Right lobe of liver (tissue), 6 donors: ENCODE results near the gene SLC15A1. TPM values are rescaled to one million over a fixed set of nuclear protein-coding genes. Genes with fewer than 3 reads are reported as not detected.

Experiments used
- ATAC-seq, 4 donors: fragments of 200-7000 bp; cut with Tn5 transposase; one replicate each; pipeline ENCODE4 v1.9.1; 2020; ENCODE audit warnings: mild to moderate bottlenecking in 4 of 4, moderate library complexity in 4 of 4
- DNase-seq, 3 donors: peaks; one replicate each; pipeline ENCODE4 v3.0.0-alpha.2; 2020
- H3K27ac ChIP-seq, 3 donors: fragments of 200-600 bp; one replicate each; pipeline ENCODE4 v1.8.0; 2022
- H3K27me3 ChIP-seq, 2 donors: fragments of 200-600 bp; one replicate each; pipeline ENCODE4 v1.8.0; 2022
- H3K36me3 ChIP-seq, 4 donors: fragments of 200-600 bp; sonication (generic) in 1 of 4; one replicate each; pipeline versions ENCODE4 v1.5.1 to v1.8.0; 2017 to 2022; ENCODE audit warnings: control low read depth in 1 of 4
- H3K4me1 ChIP-seq, 4 donors: fragments of 200-600 bp; sonication (generic) in 1 of 4; one replicate each; pipeline versions ENCODE4 v1.5.1 to v1.8.0; 2017 to 2022; ENCODE audit warnings: control low read depth in 1 of 4
- H3K4me3 ChIP-seq, 3 donors: fragments of 200-600 bp; one replicate each; pipeline ENCODE4 v1.8.0; 2022
- H3K9me3 ChIP-seq, 4 donors: fragments of 200-600 bp; sonication (generic) in 1 of 4; one replicate each; pipeline versions ENCODE4 v1.5.1 to v1.8.0; 2017 to 2022; ENCODE audit warnings: control low read depth in 1 of 4
- POLR2A ChIP-seq: fragments of 450-650 bp; IDR thresholded peaks from one replicate; pipeline ENCODE4 v1.6.1; 2017; ENCODE audit warnings: antibody characterized with exemption, mild to moderate bottlenecking
- WGBS: methylation state at CpG from one replicate; pipeline ENCODE4 v1.1.6; 2018; ENCODE audit warnings: low coverage, low lambda C conversion rate; ENCODE audit not compliant: insufficient coverage; ENCODE audit errors: missing lambda C conversion rate; 5-methylcytosine and 5-hydroxymethylcytosine counted together
- intact Hi-C, 2 donors: fragments of 100-400 bp; cut with DNase I; formaldehyde crosslinking; loops; one replicate each; pipeline versions ENCODE4 v1.11.2 to v1.14.1; 2022
- total RNA-seq, 6 experiments: library from RNA; depleted of rRNA in 2 of 6; stranded (reverse); fragments of >200 nt in 2 of 6; fragmentation: NEBNext Ultra II Directional in 3 of 6; extraction: Animal tissue kit (Norgen Biotek cat#: 25700) in 3 of 6; gene quantifications; one replicate each; pipeline versions ENCODE4 v1.1.0 to v1.2.4, GENCODE V29; 2016 to 2023
- TF ChIP-seq, protein P1 (sequence below), 4 donors: fragments of 200-600 bp in 3 of 4; fragments of 450-650 bp in 1 of 4; IDR thresholded peaks; one replicate each; pipeline versions ENCODE4 v1.5.1 to v1.8.0; 2016 to 2022; ENCODE audit warnings: antibody characterized with exemption in 4 of 4, mild to moderate bottlenecking in 2 of 4
- donor health status: DM: no; HTN: yes; CAD: no.
- donor health status: DM: no; HTN: no; CAD: no.
- donor health status: DM: no; HTN: no; CAD: no.
- donor health status: DM: no; HTN: yes; CAD: no.
- donor health status: DM: no; HTN: yes; CAD: no.

Gene SLC15A1
- total RNA-seq, 6 experiments from 2014 or later = 13.5 to 26.8 (median 17.3) TPM

DNA sequence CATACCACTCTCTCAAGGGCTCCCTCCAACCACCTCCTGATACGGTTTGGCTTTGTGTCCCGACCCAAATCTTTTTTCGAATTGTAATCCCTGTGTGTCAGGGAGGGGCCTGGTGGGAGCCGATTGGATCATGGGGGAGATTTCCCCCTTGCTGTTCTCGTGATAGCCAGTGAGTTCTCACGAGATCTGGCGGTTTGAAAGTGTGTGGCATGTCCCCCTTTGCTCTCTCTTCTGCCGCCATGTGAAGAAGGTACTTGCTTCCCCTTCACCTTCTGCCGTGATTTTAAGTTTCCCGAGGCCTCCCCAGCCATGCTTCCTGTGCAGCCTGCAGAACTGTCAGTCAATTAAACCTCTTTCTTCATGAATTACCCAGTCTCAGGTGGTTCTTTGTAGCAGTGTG lies 34.7 kb upstream of the SLC15A1 start:
- Histone ChIP-seq H3K27me3 (no peaks in the 10 kb centered on the region), H3K9me3 (no peaks in the 10 kb centered on the region), H3K27ac (no peak overlapping the region), H3K4me3 (no peak overlapping the region), H3K4me1 (peaks cover 0 to 13% (median 6%) of the 10 kb centered on the region in 4 donors), H3K36me3 (no peaks in the 10 kb centered on the region)
- intact Hi-C loops = no loop called here
- no peak for ATAC-seq
- WGBS = 92% methylated on average over 6 of the region's 10 CpGs
- no peak for TF ChIP-seq POLR2A
- TF ChIP-seq, protein P1, sequence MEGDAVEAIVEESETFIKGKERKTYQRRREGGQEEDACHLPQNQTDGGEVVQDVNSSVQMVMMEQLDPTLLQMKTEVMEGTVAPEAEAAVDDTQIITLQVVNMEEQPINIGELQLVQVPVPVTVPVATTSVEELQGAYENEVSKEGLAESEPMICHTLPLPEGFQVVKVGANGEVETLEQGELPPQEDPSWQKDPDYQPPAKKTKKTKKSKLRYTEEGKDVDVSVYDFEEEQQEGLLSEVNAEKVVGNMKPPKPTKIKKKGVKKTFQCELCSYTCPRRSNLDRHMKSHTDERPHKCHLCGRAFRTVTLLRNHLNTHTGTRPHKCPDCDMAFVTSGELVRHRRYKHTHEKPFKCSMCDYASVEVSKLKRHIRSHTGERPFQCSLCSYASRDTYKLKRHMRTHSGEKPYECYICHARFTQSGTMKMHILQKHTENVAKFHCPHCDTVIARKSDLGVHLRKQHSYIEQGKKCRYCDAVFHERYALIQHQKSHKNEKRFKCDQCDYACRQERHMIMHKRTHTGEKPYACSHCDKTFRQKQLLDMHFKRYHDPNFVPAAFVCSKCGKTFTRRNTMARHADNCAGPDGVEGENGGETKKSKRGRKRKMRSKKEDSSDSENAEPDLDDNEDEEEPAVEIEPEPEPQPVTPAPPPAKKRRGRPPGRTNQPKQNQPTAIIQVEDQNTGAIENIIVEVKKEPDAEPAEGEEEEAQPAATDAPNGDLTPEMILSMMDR (IDR thresholded peaks at IDR 0.05) = no peak
- no peak for DNase-seq

DNA sequence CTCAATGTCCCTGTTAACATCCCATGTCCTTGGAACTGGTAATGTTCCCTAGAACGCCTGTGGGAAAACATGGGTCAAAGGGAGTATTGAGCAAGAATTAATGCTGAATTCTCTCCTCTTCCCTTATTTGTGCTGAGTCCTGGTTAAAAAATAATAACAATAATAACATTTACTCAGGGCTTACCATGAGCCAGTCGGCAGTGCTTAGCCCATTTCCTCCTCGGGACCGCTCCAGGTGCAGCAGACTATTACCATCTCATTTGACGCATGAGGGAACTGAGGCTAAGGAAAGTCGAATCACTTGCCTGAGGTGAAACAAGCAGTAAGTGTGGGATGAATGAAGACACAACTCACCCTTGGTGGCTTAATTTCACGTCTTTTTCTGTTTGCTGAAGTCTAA lies 33.6 kb upstream of the SLC15A1 start:
- Histone ChIP-seq H3K27ac (peak overlapping the region in 1 of 3 donors; percentile 37), H3K4me1 (peaks cover 0 to 13% (median 6%) of the 10 kb centered on the region in 4 donors), H3K9me3 (no peaks in the 10 kb centered on the region), H3K4me3 (no peak overlapping the region), H3K36me3 (no peaks in the 10 kb centered on the region), H3K27me3 (no peaks in the 10 kb centered on the region)
- intact Hi-C loops = no loop called here
- WGBS = 37% methylated on average over 7 of the region's 7 CpGs
- ATAC-seq = peak; percentile 82 to 85 (median 84)
- no peak for TF ChIP-seq POLR2A
- TF ChIP-seq, protein P1 (IDR thresholded peaks at IDR 0.05) = no peak
- no peak for DNase-seq

DNA sequence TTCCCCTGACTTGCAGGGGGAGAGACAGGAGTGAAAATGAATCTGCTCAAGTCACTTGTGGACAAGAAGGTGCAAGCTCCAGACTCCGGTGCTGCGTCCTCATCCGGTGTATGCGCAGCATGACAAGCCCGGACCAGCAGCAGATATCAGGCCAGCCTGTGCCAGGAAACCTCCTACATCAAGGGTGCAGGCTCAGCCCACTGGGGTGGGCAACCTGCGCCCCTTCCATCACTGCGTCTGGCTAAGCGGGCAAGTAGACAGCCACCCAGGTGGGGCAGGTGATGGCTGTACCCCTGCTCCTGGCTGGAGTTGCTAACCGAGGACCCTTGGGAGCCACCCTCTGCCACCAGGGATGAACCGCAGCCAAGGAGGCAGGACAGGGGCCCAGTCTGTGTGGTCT lies 32.9 kb upstream of the SLC15A1 start:
- intact Hi-C loops = no loop called here
- Histone ChIP-seq H3K27me3 (no peaks in the 10 kb centered on the region), H3K4me1 (peaks cover 0 to 13% (median 6%) of the 10 kb centered on the region in 4 donors), H3K27ac (peak overlapping the region in 1 of 3 donors; percentile 37), H3K4me3 (no peak overlapping the region), H3K9me3 (no peaks in the 10 kb centered on the region), H3K36me3 (no peaks in the 10 kb centered on the region)
- no CpG with 5 or more reads among the region's 10 CpGs for WGBS
- ATAC-seq = peak; percentile 13 to 24 (median 23)
- DNase-seq = no peak
- TF ChIP-seq, protein P1 (IDR thresholded peaks at IDR 0.05) = no peak
- TF ChIP-seq POLR2A = no peak

DNA sequence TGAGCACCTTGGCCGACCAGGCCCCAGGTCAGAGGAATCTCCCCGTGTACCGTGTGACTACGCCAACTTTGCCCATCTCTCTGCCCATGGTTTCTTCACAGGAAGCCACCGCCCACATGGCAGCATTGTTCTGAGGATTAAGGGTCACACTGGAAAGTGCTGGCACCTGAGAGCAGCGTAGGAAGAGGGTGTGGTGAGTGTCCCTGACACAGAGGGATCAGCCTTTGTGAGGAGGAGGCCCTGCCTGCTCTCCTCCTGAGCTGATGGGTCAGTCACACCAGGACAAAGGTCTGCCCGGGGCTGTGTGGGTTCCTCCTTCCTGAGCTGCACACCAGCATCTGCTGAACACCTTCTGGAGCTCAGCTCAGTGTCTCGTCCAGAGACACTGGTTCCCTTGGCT lies 32.2 kb upstream of the SLC15A1 start:
- no peaks in the 10 kb centered on the region for H3K9me3 ChIP-seq
- H3K27ac ChIP-seq = no peak overlapping the region
- no peaks in the 10 kb centered on the region for H3K27me3 ChIP-seq
- 68% methylated on average over 4 of the region's 8 CpGs for WGBS
- intact Hi-C loops = no loop called here
- TF ChIP-seq, protein P1 (IDR thresholded peaks at IDR 0.05) = no peak
- TF ChIP-seq POLR2A = no peak
- H3K4me1 ChIP-seq = peaks cover 0 to 13% (median 6%) of the 10 kb centered on the region in 4 donors
- no peaks in the 10 kb centered on the region for H3K36me3 ChIP-seq
- H3K4me3 ChIP-seq = no peak overlapping the region
- ATAC-seq = peak; percentile 6 to 28 (median 16)
- no peak for DNase-seq
